T-helper 2 cell (primary cell): ENCODE measurements around the gene RALGPS2.
"Not testable (repeated sequence)": the region's sequence is repeated elsewhere in the genome, so short reads cannot be mapped to it uniquely, and the experiment has no call there.

ENCODE experiments used
- DNase-seq, 5 experiments: peaks; one replicate each; pipeline versions ENCODE4 v3.0.0 to v3.0.0-alpha.2; 2012 to 2022

The RALGPS2 gene

GRCh38 chr1:178784131-178784536 is 59.1 kb downstream of the RALGPS2 start:
- peak in 1 of 5 experiments; percentile 6 for DNase-seq

- no peak for DNase-seq
These were observed 67.3 kb downstream of the RALGPS2 start for GRCh38 chr1:178792394-178792793.

GRCh38 chr1:178796013-178796412 is 71.0 kb downstream of the RALGPS2 start:
- DNase-seq: no peak

GRCh38 chr1:178797590-178797989 is 72.5 kb downstream of the RALGPS2 start:
- no peak for DNase-seq

GRCh38 chr1:178798232-178798861 is 73.3 kb downstream of the RALGPS2 start:
- DNase-seq: no peak

- no peak for DNase-seq
These were observed 77.8 kb downstream of the RALGPS2 start for GRCh38 chr1:178802873-178803272.

- no peak for DNase-seq
These were observed 81.7 kb downstream of the RALGPS2 start for GRCh38 chr1:178806665-178807300.

GRCh38 chr1:178808529-178808928 is 83.5 kb downstream of the RALGPS2 start:
- DNase-seq: no peak

- DNase-seq: no peak
These were observed 85.5 kb downstream of the RALGPS2 start for GRCh38 chr1:178810585-178810984.

- DNase-seq: no peak
These were observed 93.4 kb downstream of the RALGPS2 start for GRCh38 chr1:178818416-178818815.

- DNase-seq: no peak
These were observed 94.1 kb downstream of the RALGPS2 start for GRCh38 chr1:178819123-178819522.

GRCh38 chr1:178821134-178821866 is 96.3 kb downstream of the RALGPS2 start:
- DNase-seq: peak in 1 of 5 experiments; percentile 2

GRCh38 chr1:178825167-178825566 is 100.1 kb downstream of the RALGPS2 start:
- DNase-seq: no peak

GRCh38 chr1:178844436-178844835 is 119.4 kb downstream of the RALGPS2 start:
- DNase-seq: no peak

GRCh38 chr1:178846306-178846705 is 121.3 kb downstream of the RALGPS2 start:
- DNase-seq: no peak

- DNase-seq: no peak
These were observed 122.4 kb downstream of the RALGPS2 start for GRCh38 chr1:178847396-178847849.

GRCh38 chr1:178847919-178848318 is 122.9 kb downstream of the RALGPS2 start:
- DNase-seq: not testable (repeated sequence)

GRCh38 chr1:178849918-178850317 is 124.9 kb downstream of the RALGPS2 start:
- no peak for DNase-seq

GRCh38 chr1:178857126-178857525 is 132.1 kb downstream of the RALGPS2 start:
- no peak for DNase-seq

GRCh38 chr1:178862416-178862815 is 137.4 kb downstream of the RALGPS2 start:
- no peak for DNase-seq

- DNase-seq: no peak
These were observed 137.8 kb downstream of the RALGPS2 start for GRCh38 chr1:178862864-178863263.

GRCh38 chr1:178864326-178864725 is 139.3 kb downstream of the RALGPS2 start:
- peak in 1 of 5 experiments; percentile 73 for DNase-seq

GRCh38 chr1:178867670-178868069 is 142.6 kb downstream of the RALGPS2 start:
- DNase-seq: no peak

- no peak for DNase-seq
These were observed 143.7 kb downstream of the RALGPS2 start for GRCh38 chr1:178868706-178869105.
